KOPT-K1 (cell line): ENCODE results near the gene NELFA.

ENCODE experiments used
- H3K27ac ChIP-seq: fragments of 200-600 bp; sonication (generic); 2 replicates; pipeline ENCODE4 v1.5.1; 2016; ENCODE audit warnings: antibody characterized with exemption, mild to moderate bottlenecking, low read depth, low read length; ENCODE audit not compliant: poor library complexity, severe bottlenecking
- H3K36me3 ChIP-seq: fragments of 200-600 bp; sonication (generic); 2 replicates; pipeline ENCODE4 v1.5.1; 2017; ENCODE audit warnings: antibody characterized with exemption, mild to moderate bottlenecking, low read length, moderate library complexity; ENCODE audit not compliant: insufficient read depth
- H3K9me3 ChIP-seq: fragments of 200-600 bp; sonication (generic); 2 replicates; pipeline ENCODE4 v1.5.1; 2017; ENCODE audit warnings: antibody characterized with exemption, low read length, mild to moderate bottlenecking; ENCODE audit not compliant: insufficient read depth, poor library complexity, severe bottlenecking

NELFA gene

GRCh38 chr4:2008921-2009650 is at the start of gene NELFA:
Gene NELFA, minus strand, starts transcription at chr4:2008974. Its CDS starts 15 bp downstream, at chr4:2008959.
- H3K9me3 ChIP-seq: no peaks in the 10 kb centered on the region
- H3K27ac ChIP-seq: peak within 1 kb of the TSS; percentile 95
- peaks cover 31% of the 10 kb centered on the region for H3K36me3 ChIP-seq

- Histone ChIP-seq H3K27ac (no peak overlapping the region), H3K36me3 (no peaks in the 10 kb centered on the region), H3K9me3 (no peaks in the 10 kb centered on the region)
Measured at GRCh38 chr4:2057382-2058065, 48.8 kb upstream of the NELFA start.

- no peaks in the 10 kb centered on the region for H3K9me3 ChIP-seq
- no peaks in the 10 kb centered on the region for H3K36me3 ChIP-seq
Measured at GRCh38 chr4:2054217-2054616, 45.4 kb upstream of the NELFA start.

GRCh38 chr4:2051086-2051485 is 42.3 kb upstream of the NELFA start:
- Histone ChIP-seq H3K36me3 (no peaks in the 10 kb centered on the region), H3K27ac (no peak overlapping the region), H3K9me3 (no peaks in the 10 kb centered on the region)

More at GRCh38 chr4:2054217-2054616, 45.4 kb upstream of the NELFA start:
- H3K27ac ChIP-seq: no peak overlapping the region

GRCh38 chr4:2049811-2050210 is 41.0 kb upstream of the NELFA start:
- Histone ChIP-seq H3K36me3 (no peaks in the 10 kb centered on the region), H3K9me3 (no peaks in the 10 kb centered on the region), H3K27ac (no peak overlapping the region)

GRCh38 chr4:2049381-2049780 is 40.6 kb upstream of the NELFA start:
- Histone ChIP-seq H3K36me3 (no peaks in the 10 kb centered on the region), H3K9me3 (no peaks in the 10 kb centered on the region)

GRCh38 chr4:2048831-2049230 is 40.1 kb upstream of the NELFA start:
- Histone ChIP-seq H3K27ac (no peak overlapping the region), H3K36me3 (no peaks in the 10 kb centered on the region), H3K9me3 (no peaks in the 10 kb centered on the region)

More at GRCh38 chr4:2049381-2049780, 40.6 kb upstream of the NELFA start:
- no peak overlapping the region for H3K27ac ChIP-seq

- Histone ChIP-seq H3K36me3 (no peaks in the 10 kb centered on the region), H3K27ac (no peak overlapping the region), H3K9me3 (no peaks in the 10 kb centered on the region)
Measured at GRCh38 chr4:2047781-2048581, 39.2 kb upstream of the NELFA start.

- Histone ChIP-seq H3K9me3 (no peaks in the 10 kb centered on the region), H3K27ac (no peak overlapping the region), H3K36me3 (no peaks in the 10 kb centered on the region)
Measured at GRCh38 chr4:2047031-2047660, 38.4 kb upstream of the NELFA start.

GRCh38 chr4:2046031-2046961 is 37.5 kb upstream of the NELFA start:
- Histone ChIP-seq H3K9me3 (no peaks in the 10 kb centered on the region), H3K36me3 (no peaks in the 10 kb centered on the region), H3K27ac (no peak overlapping the region)

GRCh38 chr4:2045518-2045951 is 36.8 kb upstream of the NELFA start:
- Histone ChIP-seq H3K36me3 (no peaks in the 10 kb centered on the region), H3K27ac (no peak overlapping the region), H3K9me3 (no peaks in the 10 kb centered on the region)

- H3K9me3 ChIP-seq: no peaks in the 10 kb centered on the region
- H3K27ac ChIP-seq: no peak overlapping the region
- H3K36me3 ChIP-seq: no peaks in the 10 kb centered on the region
Measured at GRCh38 chr4:2044542-2045517, 36.1 kb upstream of the NELFA start.

- Histone ChIP-seq H3K9me3 (no peaks in the 10 kb centered on the region), H3K36me3 (no peaks in the 10 kb centered on the region), H3K27ac (no peak overlapping the region)
Measured at GRCh38 chr4:2044119-2044485, 35.3 kb upstream of the NELFA start.
